WTC11 (cell line): ENCODE data around the gene CCDC34. TPM values are rescaled to one million over a fixed set of nuclear protein-coding genes. Genes with fewer than 3 reads are reported as not detected.

Experiments used
- ATAC-seq: fragments of 200-7000 bp; cut with Tn5 transposase; 2 replicates; pipeline ENCODE4 v1.10.0; 2021; ENCODE audit warnings: mild to moderate bottlenecking, moderate library complexity
- CTCF ChIA-PET: fragments of 300-600 bp; sonication (Branson Sonifier 250); formaldehyde crosslinking; loops from one replicate; lab custom pipeline; 2021; ENCODE audit warnings: antibody characterized with exemption; lab: Charles Lee
- POLR2A ChIA-PET: fragments of 350-600 bp; sonication (Branson Sonifier 250); formaldehyde crosslinking; loops from one replicate; lab custom pipeline; 2021; ENCODE audit warnings: antibody characterized with exemption; lab: Charles Lee
- DNase-seq: peaks from one replicate; pipeline ENCODE4 v3.0.0; 2021; ENCODE audit warnings: low spot score
- H3K27ac Mint-ChIP-seq: 2 replicates; pipeline ENCODE4 v1.8.0; 2021; ENCODE audit warnings: mixed read lengths
- H3K27me3 Mint-ChIP-seq: 2 replicates; pipeline ENCODE4 v1.8.0; 2021; ENCODE audit warnings: low read depth, mild to moderate bottlenecking, moderate library complexity, mixed read lengths
- H3K36me3 Mint-ChIP-seq: 2 replicates; pipeline ENCODE4 v1.8.0; 2021; ENCODE audit warnings: mixed read lengths
- H3K4me1 Mint-ChIP-seq: 2 replicates; pipeline ENCODE4 v1.8.0; 2022; ENCODE audit warnings: mixed read lengths
- H3K4me3 Mint-ChIP-seq: 2 replicates; pipeline ENCODE4 v1.8.0; 2021; ENCODE audit warnings: mild to moderate bottlenecking, moderate library complexity, mixed read lengths
- H3K9me3 Mint-ChIP-seq: 2 replicates; pipeline ENCODE4 v1.8.0; 2021; ENCODE audit warnings: mixed read lengths
- CDX4 ChIP-seq: fragments of 250-450 bp; sonication (Bioruptor Pico); IDR thresholded peaks from 2 replicates; pipeline ENCODE4 v1.9.0; 2021; ENCODE audit warnings: moderate library complexity, mild to moderate bottlenecking, inconsistent platforms, borderline replicate concordance
- E2F1 ChIP-seq: sonication (generic); formaldehyde crosslinking; IDR thresholded peaks from 2 replicates; pipeline ENCODE4 v1.8.0; 2022; ENCODE audit warnings: mild to moderate bottlenecking, missing genetic modification reagents
- FOXJ3 ChIP-seq: sonication (generic); formaldehyde crosslinking; IDR thresholded peaks from 2 replicates; pipeline ENCODE4 v1.9.0; 2021; ENCODE audit warnings: missing genetic modification reagents, mild to moderate bottlenecking, borderline replicate concordance
- FOXK1 ChIP-seq: sonication (generic); formaldehyde crosslinking; IDR thresholded peaks from 2 replicates; pipeline ENCODE4 v1.8.0; 2022; ENCODE audit warnings: mild to moderate bottlenecking, moderate library complexity, missing genetic modification reagents
- GABPB1 ChIP-seq: sonication (generic); formaldehyde crosslinking; IDR thresholded peaks from 2 replicates; pipeline ENCODE4 v1.8.1; 2023; ENCODE audit warnings: mild to moderate bottlenecking, missing genetic modification reagents
- IRF1 ChIP-seq: sonication (generic); formaldehyde crosslinking; IDR thresholded peaks from 2 replicates; pipeline ENCODE4 v1.8.0; 2023; ENCODE audit warnings: missing genetic modification reagents
- IRF2 ChIP-seq: sonication (generic); formaldehyde crosslinking; IDR thresholded peaks from 2 replicates; pipeline ENCODE4 v1.8.0; 2022; ENCODE audit warnings: low read depth, missing genetic modification reagents, borderline replicate concordance
- JUN ChIP-seq: sonication (generic); formaldehyde crosslinking; IDR thresholded peaks from 2 replicates; pipeline ENCODE4 v1.8.0; 2023; ENCODE audit warnings: mild to moderate bottlenecking, missing genetic modification reagents
- NR2C2 ChIP-seq: sonication (generic); formaldehyde crosslinking; IDR thresholded peaks from 2 replicates; pipeline ENCODE4 v1.8.0; 2022; ENCODE audit warnings: mild to moderate bottlenecking, missing genetic modification reagents
- OVOL2 ChIP-seq: fragments of 250-450 bp; sonication (Bioruptor Pico); IDR thresholded peaks from 2 replicates; pipeline ENCODE4 v1.9.0; 2021; ENCODE audit warnings: mild to moderate bottlenecking, borderline replicate concordance
- RELA ChIP-seq: sonication (generic); formaldehyde crosslinking; IDR thresholded peaks from 2 replicates; pipeline ENCODE4 v1.8.1; 2022; ENCODE audit warnings: missing genetic modification reagents, mild to moderate bottlenecking, borderline replicate concordance
- ZNF121 ChIP-seq: sonication (generic); formaldehyde crosslinking; IDR thresholded peaks from 2 replicates; pipeline ENCODE4 v1.8.0; 2023; ENCODE audit warnings: missing genetic modification reagents
- total RNA-seq: library from RNA; stranded (reverse); gene quantifications from 3 replicates; pipeline ENCODE4 v1.2.3, GENCODE V29; 2021
- TF ChIP-seq, protein P1 (sequence below): fragments of 200-600 bp; IDR thresholded peaks from 2 replicates; pipeline ENCODE4 v1.8.0; 2022; ENCODE audit warnings: antibody characterized with exemption
- TF ChIP-seq, protein P2 (sequence below): sonication (generic); formaldehyde crosslinking; IDR thresholded peaks from 2 replicates; pipeline ENCODE4 v1.8.0; 2022; ENCODE audit warnings: mild to moderate bottlenecking, missing genetic modification reagents
- TF ChIP-seq, protein P3 (sequence below): fragments of 250-450 bp; sonication (Bioruptor Pico); IDR thresholded peaks from 2 replicates; pipeline ENCODE4 v1.9.0; 2021; ENCODE audit warnings: mild to moderate bottlenecking, borderline replicate concordance
- TF ChIP-seq, protein P4 (sequence below): sonication (generic); formaldehyde crosslinking; conservative IDR thresholded peaks from 2 replicates; pipeline ENCODE4 v1.8.1; 2023; ENCODE audit warnings: mild to moderate bottlenecking, low read depth, missing genetic modification reagents, moderate library complexity
- TF ChIP-seq, protein P5 (sequence below): fragments of 250-450 bp; sonication (Bioruptor Pico); IDR thresholded peaks from 2 replicates; pipeline ENCODE4 v1.9.0; 2021; ENCODE audit warnings: mild to moderate bottlenecking

CCDC34 gene
- total RNA-seq, 1 experiment from 2014 or later: 23.7 TPM

GRCh38 chr11:27370374-27370773 lies 7.4 kb upstream of the CCDC34 start (continued):
- TF ChIP-seq, protein P1, sequence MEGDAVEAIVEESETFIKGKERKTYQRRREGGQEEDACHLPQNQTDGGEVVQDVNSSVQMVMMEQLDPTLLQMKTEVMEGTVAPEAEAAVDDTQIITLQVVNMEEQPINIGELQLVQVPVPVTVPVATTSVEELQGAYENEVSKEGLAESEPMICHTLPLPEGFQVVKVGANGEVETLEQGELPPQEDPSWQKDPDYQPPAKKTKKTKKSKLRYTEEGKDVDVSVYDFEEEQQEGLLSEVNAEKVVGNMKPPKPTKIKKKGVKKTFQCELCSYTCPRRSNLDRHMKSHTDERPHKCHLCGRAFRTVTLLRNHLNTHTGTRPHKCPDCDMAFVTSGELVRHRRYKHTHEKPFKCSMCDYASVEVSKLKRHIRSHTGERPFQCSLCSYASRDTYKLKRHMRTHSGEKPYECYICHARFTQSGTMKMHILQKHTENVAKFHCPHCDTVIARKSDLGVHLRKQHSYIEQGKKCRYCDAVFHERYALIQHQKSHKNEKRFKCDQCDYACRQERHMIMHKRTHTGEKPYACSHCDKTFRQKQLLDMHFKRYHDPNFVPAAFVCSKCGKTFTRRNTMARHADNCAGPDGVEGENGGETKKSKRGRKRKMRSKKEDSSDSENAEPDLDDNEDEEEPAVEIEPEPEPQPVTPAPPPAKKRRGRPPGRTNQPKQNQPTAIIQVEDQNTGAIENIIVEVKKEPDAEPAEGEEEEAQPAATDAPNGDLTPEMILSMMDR: no peak
- TF ChIP-seq OVOL2 (CRISPR knock-in tag): no peak
- no peak for TF ChIP-seq IRF2 (CRISPR knock-in tag)
- TF ChIP-seq FOXJ3 (CRISPR knock-in tag): no peak

DNA sequence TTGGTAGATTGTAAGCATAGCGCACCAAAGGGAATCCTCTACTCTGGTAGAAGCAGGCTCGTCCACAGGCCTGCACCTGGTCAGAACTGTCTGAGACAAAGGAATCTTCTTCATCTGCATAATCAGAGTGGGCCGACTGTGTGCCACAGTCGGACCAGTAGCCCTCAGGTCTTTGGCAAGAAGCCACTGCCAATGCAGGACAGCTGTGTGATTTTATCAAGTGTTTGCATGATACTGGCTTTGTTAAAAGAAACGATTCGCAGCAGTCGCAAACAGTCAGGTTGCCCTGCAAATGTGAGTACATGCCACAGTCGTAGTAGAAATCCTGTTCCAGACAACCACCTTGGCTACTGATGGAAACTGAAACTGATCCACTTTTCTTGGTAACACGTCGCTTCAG lies 4.9 kb upstream of the CCDC34 start:
- H3K36me3 Mint-ChIP-seq: peaks cover 26% of the 10 kb centered on the region
- ChIA-PET POLR2A (no interaction called here), CTCF (no interaction called here)
- no peak overlapping the region for H3K4me3 Mint-ChIP-seq
- TF ChIP-seq ZNF121 (CRISPR knock-in tag) (no peak), E2F1 (CRISPR knock-in tag) (no peak), RELA (CRISPR knock-in tag) (no peak), GABPB1 (CRISPR knock-in tag) (no peak), CDX4 (CRISPR knock-in tag) (no peak), JUN (CRISPR knock-in tag) (no peak), FOXK1 (CRISPR knock-in tag) (no peak), IRF2 (CRISPR knock-in tag) (no peak), NR2C2 (no peak), IRF1 (CRISPR knock-in tag) (no peak)
- TF ChIP-seq, protein P2, sequence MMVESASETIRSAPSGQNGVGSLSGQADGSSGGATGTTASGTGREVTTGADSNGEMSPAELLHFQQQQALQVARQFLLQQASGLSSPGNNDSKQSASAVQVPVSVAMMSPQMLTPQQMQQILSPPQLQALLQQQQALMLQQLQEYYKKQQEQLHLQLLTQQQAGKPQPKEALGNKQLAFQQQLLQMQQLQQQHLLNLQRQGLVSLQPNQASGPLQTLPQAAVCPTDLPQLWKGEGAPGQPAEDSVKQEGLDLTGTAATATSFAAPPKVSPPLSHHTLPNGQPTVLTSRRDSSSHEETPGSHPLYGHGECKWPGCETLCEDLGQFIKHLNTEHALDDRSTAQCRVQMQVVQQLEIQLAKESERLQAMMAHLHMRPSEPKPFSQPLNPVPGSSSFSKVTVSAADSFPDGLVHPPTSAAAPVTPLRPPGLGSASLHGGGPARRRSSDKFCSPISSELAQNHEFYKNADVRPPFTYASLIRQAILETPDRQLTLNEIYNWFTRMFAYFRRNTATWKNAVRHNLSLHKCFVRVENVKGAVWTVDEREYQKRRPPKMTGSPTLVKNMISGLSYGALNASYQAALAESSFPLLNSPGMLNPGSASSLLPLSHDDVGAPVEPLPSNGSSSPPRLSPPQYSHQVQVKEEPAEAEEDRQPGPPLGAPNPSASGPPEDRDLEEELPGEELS (CRISPR knock-in tag): no peak
- TF ChIP-seq, protein P3, sequence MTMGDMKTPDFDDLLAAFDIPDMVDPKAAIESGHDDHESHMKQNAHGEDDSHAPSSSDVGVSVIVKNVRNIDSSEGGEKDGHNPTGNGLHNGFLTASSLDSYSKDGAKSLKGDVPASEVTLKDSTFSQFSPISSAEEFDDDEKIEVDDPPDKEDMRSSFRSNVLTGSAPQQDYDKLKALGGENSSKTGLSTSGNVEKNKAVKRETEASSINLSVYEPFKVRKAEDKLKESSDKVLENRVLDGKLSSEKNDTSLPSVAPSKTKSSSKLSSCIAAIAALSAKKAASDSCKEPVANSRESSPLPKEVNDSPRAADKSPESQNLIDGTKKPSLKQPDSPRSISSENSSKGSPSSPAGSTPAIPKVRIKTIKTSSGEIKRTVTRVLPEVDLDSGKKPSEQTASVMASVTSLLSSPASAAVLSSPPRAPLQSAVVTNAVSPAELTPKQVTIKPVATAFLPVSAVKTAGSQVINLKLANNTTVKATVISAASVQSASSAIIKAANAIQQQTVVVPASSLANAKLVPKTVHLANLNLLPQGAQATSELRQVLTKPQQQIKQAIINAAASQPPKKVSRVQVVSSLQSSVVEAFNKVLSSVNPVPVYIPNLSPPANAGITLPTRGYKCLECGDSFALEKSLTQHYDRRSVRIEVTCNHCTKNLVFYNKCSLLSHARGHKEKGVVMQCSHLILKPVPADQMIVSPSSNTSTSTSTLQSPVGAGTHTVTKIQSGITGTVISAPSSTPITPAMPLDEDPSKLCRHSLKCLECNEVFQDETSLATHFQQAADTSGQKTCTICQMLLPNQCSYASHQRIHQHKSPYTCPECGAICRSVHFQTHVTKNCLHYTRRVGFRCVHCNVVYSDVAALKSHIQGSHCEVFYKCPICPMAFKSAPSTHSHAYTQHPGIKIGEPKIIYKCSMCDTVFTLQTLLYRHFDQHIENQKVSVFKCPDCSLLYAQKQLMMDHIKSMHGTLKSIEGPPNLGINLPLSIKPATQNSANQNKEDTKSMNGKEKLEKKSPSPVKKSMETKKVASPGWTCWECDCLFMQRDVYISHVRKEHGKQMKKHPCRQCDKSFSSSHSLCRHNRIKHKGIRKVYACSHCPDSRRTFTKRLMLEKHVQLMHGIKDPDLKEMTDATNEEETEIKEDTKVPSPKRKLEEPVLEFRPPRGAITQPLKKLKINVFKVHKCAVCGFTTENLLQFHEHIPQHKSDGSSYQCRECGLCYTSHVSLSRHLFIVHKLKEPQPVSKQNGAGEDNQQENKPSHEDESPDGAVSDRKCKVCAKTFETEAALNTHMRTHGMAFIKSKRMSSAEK (CRISPR knock-in tag): no peak
- TF ChIP-seq, protein P4, sequence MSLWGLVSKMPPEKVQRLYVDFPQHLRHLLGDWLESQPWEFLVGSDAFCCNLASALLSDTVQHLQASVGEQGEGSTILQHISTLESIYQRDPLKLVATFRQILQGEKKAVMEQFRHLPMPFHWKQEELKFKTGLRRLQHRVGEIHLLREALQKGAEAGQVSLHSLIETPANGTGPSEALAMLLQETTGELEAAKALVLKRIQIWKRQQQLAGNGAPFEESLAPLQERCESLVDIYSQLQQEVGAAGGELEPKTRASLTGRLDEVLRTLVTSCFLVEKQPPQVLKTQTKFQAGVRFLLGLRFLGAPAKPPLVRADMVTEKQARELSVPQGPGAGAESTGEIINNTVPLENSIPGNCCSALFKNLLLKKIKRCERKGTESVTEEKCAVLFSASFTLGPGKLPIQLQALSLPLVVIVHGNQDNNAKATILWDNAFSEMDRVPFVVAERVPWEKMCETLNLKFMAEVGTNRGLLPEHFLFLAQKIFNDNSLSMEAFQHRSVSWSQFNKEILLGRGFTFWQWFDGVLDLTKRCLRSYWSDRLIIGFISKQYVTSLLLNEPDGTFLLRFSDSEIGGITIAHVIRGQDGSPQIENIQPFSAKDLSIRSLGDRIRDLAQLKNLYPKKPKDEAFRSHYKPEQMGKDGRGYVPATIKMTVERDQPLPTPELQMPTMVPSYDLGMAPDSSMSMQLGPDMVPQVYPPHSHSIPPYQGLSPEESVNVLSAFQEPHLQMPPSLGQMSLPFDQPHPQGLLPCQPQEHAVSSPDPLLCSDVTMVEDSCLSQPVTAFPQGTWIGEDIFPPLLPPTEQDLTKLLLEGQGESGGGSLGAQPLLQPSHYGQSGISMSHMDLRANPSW (CRISPR knock-in tag): no peak
- TF ChIP-seq, protein P5, sequence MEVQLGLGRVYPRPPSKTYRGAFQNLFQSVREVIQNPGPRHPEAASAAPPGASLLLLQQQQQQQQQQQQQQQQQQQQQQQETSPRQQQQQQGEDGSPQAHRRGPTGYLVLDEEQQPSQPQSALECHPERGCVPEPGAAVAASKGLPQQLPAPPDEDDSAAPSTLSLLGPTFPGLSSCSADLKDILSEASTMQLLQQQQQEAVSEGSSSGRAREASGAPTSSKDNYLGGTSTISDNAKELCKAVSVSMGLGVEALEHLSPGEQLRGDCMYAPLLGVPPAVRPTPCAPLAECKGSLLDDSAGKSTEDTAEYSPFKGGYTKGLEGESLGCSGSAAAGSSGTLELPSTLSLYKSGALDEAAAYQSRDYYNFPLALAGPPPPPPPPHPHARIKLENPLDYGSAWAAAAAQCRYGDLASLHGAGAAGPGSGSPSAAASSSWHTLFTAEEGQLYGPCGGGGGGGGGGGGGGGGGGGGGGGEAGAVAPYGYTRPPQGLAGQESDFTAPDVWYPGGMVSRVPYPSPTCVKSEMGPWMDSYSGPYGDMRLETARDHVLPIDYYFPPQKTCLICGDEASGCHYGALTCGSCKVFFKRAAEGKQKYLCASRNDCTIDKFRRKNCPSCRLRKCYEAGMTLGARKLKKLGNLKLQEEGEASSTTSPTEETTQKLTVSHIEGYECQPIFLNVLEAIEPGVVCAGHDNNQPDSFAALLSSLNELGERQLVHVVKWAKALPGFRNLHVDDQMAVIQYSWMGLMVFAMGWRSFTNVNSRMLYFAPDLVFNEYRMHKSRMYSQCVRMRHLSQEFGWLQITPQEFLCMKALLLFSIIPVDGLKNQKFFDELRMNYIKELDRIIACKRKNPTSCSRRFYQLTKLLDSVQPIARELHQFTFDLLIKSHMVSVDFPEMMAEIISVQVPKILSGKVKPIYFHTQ: no peak
- DNase-seq (no peak), ATAC-seq (no peak)
- H3K27ac Mint-ChIP-seq: peak overlapping the region; percentile 75
- H3K4me1 Mint-ChIP-seq: peaks cover 8% of the 10 kb centered on the region
- H3K27me3 Mint-ChIP-seq: no peaks in the 10 kb centered on the region
- no peaks in the 10 kb centered on the region for H3K9me3 Mint-ChIP-seq
